ENCODE results near the gene CD99L2. TPM values are rescaled to one million over a fixed set of nuclear protein-coding genes. Genes with fewer than 3 reads are reported as not detected.

The CD99L2 gene
- total and polyA plus RNA-seq, 8 donors = 35.0 to 45.6 (median 41.0) TPM

DNA sequence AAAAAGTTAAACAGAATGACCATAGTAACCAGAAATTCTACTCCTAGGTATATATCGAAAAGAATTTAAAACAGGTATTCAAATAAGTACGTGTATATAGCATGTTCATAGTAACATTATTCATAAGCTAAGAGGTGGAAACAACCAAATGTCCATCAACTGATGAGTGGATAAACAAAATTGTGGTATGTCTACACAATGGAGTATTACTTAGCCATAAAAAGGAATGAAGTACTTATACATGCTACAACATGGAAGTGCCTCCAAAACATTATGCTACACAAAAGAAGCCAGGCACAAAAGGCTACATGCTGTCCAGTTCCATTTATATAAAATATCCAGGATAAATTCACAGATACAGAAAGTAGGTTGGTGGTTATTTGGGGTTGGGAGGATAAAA, 76.5 kb downstream of the CD99L2 start:
- H3K4me3 ChIP-seq = no peak overlapping the region
- H3K4me1 ChIP-seq = no peaks in the 10 kb centered on the region
- ATAC-seq (no peak), DNase-seq (no peak)
- H3K27ac ChIP-seq = no peak overlapping the region
- no peaks in the 10 kb centered on the region for H3K9me3 ChIP-seq
- H3K27me3 ChIP-seq = no peaks in the 10 kb centered on the region
- intact Hi-C loops (cut with DNase I) = no loop called here
- TF ChIP-seq, protein P1, sequence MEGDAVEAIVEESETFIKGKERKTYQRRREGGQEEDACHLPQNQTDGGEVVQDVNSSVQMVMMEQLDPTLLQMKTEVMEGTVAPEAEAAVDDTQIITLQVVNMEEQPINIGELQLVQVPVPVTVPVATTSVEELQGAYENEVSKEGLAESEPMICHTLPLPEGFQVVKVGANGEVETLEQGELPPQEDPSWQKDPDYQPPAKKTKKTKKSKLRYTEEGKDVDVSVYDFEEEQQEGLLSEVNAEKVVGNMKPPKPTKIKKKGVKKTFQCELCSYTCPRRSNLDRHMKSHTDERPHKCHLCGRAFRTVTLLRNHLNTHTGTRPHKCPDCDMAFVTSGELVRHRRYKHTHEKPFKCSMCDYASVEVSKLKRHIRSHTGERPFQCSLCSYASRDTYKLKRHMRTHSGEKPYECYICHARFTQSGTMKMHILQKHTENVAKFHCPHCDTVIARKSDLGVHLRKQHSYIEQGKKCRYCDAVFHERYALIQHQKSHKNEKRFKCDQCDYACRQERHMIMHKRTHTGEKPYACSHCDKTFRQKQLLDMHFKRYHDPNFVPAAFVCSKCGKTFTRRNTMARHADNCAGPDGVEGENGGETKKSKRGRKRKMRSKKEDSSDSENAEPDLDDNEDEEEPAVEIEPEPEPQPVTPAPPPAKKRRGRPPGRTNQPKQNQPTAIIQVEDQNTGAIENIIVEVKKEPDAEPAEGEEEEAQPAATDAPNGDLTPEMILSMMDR (IDR thresholded peaks at IDR 0.05) = no peak
- no peaks in the 10 kb centered on the region for H3K36me3 ChIP-seq

DNA sequence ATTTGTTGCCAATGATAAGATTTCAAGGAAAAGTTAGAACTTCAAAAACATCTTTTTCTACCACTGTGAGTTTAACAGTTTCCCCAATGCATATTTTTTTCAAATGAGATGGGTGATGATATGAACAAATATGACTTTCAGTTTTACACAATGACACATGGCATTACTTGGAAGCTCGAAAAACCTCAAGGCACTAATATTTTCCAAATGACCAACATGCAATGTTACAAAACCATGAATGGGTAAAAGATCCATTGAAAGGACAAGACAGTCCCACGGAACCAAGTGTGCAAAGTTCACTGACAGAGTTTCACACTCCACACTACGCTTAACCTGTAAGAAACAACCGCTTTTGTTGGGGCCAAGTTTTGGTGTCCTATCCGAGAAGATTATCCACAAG, 84.5 kb downstream of the CD99L2 start:
- TF ChIP-seq, protein P1 (IDR thresholded peaks at IDR 0.05) = no peak
- DNase-seq (no peak), ATAC-seq (no peak)
- Histone ChIP-seq H3K27me3 (no peaks in the 10 kb centered on the region), H3K27ac (no peak overlapping the region), H3K4me3 (no peak overlapping the region), H3K36me3 (no peaks in the 10 kb centered on the region), H3K4me1 (no peaks in the 10 kb centered on the region), H3K9me3 (no peaks in the 10 kb centered on the region)
- intact Hi-C loops (cut with DNase I) = no loop called here

DNA sequence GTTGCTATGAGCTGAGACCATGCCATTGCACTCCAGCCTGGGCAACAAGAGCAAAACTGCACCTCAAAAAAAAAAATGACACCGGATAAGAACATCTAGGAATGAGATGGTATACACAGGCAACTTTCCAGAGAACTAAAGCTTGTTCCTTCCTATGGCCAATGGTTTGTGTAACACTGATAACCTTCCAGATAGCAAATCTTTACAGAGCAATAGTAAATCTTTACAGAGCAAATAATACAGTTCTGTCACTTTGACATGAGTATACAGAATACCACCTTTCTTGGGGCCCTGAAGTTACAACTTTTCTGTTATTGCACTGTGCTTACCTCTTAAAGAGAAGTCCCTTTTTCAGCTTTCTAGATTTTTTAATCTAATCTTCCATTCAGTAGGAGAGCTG, 91.6 kb downstream of the CD99L2 start:
- no peak for ATAC-seq

DNA sequence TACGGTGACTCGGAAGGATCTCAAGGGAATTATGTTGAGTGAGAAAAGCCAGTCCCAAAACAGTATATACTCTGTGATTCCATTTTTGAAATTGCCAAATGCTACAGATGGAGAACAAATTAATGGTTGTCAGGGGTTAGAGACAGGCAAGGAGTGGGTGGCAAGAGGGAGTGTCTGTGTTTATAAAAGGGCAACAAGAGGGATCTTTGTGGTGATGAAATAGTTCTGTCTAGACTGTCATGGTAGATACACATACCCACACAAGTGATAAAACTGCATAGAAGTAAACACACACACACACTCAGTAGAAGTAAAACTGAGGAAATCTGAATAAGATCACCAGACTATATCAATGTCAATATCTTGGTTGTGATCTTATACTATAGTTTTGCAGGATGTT, 92.7 kb downstream of the CD99L2 start:
- H3K27me3 ChIP-seq = no peaks in the 10 kb centered on the region
- H3K4me1 ChIP-seq = no peaks in the 10 kb centered on the region
- TF ChIP-seq, protein P1 (IDR thresholded peaks at IDR 0.05) = no peak
- no peaks in the 10 kb centered on the region for H3K36me3 ChIP-seq
- ATAC-seq = no peak
- H3K27ac ChIP-seq = no peak overlapping the region
- no peaks in the 10 kb centered on the region for H3K9me3 ChIP-seq
- H3K4me3 ChIP-seq = no peak overlapping the region
- no peak for DNase-seq
- intact Hi-C loops (cut with DNase I) = no loop called here

More for the DNA sequence above, 91.6 kb downstream of the CD99L2 start:
- no peaks in the 10 kb centered on the region for H3K27me3 ChIP-seq
- no peaks in the 10 kb centered on the region for H3K36me3 ChIP-seq
- intact Hi-C loops (cut with DNase I) = no loop called here
- no peaks in the 10 kb centered on the region for H3K4me1 ChIP-seq
- H3K9me3 ChIP-seq = no peaks in the 10 kb centered on the region
- H3K4me3 ChIP-seq = no peak overlapping the region
- TF ChIP-seq, protein P1 (IDR thresholded peaks at IDR 0.05) = no peak
- H3K27ac ChIP-seq = no peak overlapping the region
- DNase-seq = no peak

DNA sequence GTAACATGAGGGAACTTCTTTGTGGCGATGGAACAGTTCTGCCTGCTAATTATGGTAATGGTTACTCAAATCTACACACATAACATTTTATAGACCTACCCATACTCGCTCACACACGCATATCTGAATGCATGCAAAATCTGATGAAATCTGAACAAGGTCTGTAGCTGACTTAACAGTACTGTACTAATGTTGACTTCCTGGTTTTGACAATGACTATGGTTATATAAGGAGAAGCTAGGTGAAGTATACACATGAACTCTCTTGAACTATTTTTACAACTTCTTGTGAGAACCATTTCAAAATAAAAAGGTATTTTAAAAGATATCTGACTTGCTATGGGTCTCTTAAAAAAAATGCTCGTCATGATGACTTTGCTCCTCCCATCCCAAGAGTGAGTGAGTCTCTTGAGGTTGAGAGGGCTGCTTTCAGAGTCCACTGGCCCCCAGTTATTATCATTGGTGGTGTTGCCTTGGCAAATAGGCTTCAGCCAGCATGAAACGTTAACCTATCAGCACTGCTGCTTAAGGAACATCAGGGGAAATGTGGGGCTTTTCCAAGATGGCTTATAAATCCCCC, 105.4 kb downstream of the CD99L2 start:
- Histone ChIP-seq H3K27ac (no peak overlapping the region), H3K27me3 (no peaks in the 10 kb centered on the region), H3K36me3 (peaks cover 0 to 5% of the 10 kb centered on the region in 2 donors), H3K4me1 (no peaks in the 10 kb centered on the region), H3K9me3 (no peaks in the 10 kb centered on the region), H3K4me3 (no peak overlapping the region)
- intact Hi-C loops (cut with DNase I) = no loop called here
- TF ChIP-seq, protein P1 (IDR thresholded peaks at IDR 0.05) = no peak
- peak; percentile 63 for ATAC-seq
- DNase-seq = no peak

Data from left lung (tissue), 10 donors.